Smooth muscle cell (in vitro differentiated cells): ENCODE measurements around the gene FERMT3. TPM values are rescaled to one million over a fixed set of nuclear protein-coding genes. Genes with fewer than 3 reads are reported as not detected.

ENCODE experiments used
- DNase-seq: peaks from one replicate; lab custom pipeline; 2025; ENCODE audit not compliant: unreplicated experiment; lab: John Stamatoyannopoulos, UW
- H2AFZ ChIP-seq: fragments of 200-600 bp; sonication (generic); 2 replicates; pipeline ENCODE4 v1.6.0; 2016; ENCODE audit warnings: antibody characterized with exemption, low read depth, mild to moderate bottlenecking
- H3F3A ChIP-seq: fragments of 200-600 bp; sonication (generic); 2 replicates; pipeline ENCODE4 v1.6.0; 2017; ENCODE audit warnings: antibody characterized with exemption, low read depth
- H3K27ac ChIP-seq: fragments of 200-600 bp; sonication (generic); 2 replicates; pipeline ENCODE4 v1.5.1; 2016; ENCODE audit warnings: low read depth, mild to moderate bottlenecking
- H3K27me3 ChIP-seq: fragments of 200-600 bp; sonication (generic); 2 replicates; pipeline ENCODE4 v1.6.1; 2016; ENCODE audit warnings: low read depth, mild to moderate bottlenecking
- H3K36me3 ChIP-seq: fragments of 200-600 bp; sonication (generic); 2 replicates; pipeline ENCODE4 v1.5.1; 2016; ENCODE audit warnings: low read depth
- H3K4me1 ChIP-seq: fragments of 200-600 bp; sonication (generic); 2 replicates; pipeline ENCODE4 v1.5.1; 2016; ENCODE audit warnings: low read depth
- H3K4me2 ChIP-seq: fragments of 200-600 bp; sonication (generic); 2 replicates; pipeline ENCODE4 v1.6.0; 2016; ENCODE audit warnings: mild to moderate bottlenecking
- H3K4me3 ChIP-seq: fragments of 200-600 bp; sonication (generic); 2 replicates; pipeline ENCODE4 v1.5.1; 2016; ENCODE audit warnings: mild to moderate bottlenecking
- H3K79me2 ChIP-seq: fragments of 200-600 bp; sonication (generic); 2 replicates; pipeline ENCODE4 v1.6.0; 2016; ENCODE audit warnings: low read depth, mild to moderate bottlenecking
- H3K9ac ChIP-seq: fragments of 200-600 bp; sonication (generic); 2 replicates; pipeline ENCODE4 v1.6.0; 2016; ENCODE audit warnings: low read depth
- H3K9me3 ChIP-seq: fragments of 200-600 bp; sonication (generic); replicated peaks from 2 replicates; pipeline ENCODE4 v1.5.1; 2016; ENCODE audit warnings: low read depth
- H4K20me1 ChIP-seq: fragments of 200-600 bp; sonication (generic); 2 replicates; pipeline ENCODE4 v1.6.0; 2016; ENCODE audit warnings: low read depth
- WGBS: methylation state at CpG from one replicate; pipeline ENCODE4 v1.1.7; 2016; ENCODE audit warnings: low lambda C conversion rate; 5-methylcytosine and 5-hydroxymethylcytosine counted together
- polyA plus RNA-seq: library from polyadenylated mRNA; unstranded; fragments of >200 nt; fragmentation: Nextera tagmentation; extraction: Ambion mirVana; gene quantifications from 2 replicates; pipeline ENCODE4 v1.2.1, GENCODE V29; 2016
- total RNA-seq: library from RNA; depleted of rRNA; stranded (reverse); fragments of >200 nt; gene quantifications from 2 replicates; pipeline ENCODE4 v1.2.3, GENCODE V29; 2014
- TF ChIP-seq, protein P1 (sequence below): fragments of 200-600 bp; sonication (generic); IDR thresholded peaks from 2 replicates; pipeline ENCODE4 v1.5.1; 2017; ENCODE audit warnings: borderline replicate concordance, mild to moderate bottlenecking, antibody characterized with exemption; ENCODE audit not compliant: insufficient read depth, poor library complexity, severe bottlenecking

Gene FERMT3
- total and polyA plus RNA-seq, 2 experiments from 2014 or later: 1.2 to 3.7 TPM

DNA sequence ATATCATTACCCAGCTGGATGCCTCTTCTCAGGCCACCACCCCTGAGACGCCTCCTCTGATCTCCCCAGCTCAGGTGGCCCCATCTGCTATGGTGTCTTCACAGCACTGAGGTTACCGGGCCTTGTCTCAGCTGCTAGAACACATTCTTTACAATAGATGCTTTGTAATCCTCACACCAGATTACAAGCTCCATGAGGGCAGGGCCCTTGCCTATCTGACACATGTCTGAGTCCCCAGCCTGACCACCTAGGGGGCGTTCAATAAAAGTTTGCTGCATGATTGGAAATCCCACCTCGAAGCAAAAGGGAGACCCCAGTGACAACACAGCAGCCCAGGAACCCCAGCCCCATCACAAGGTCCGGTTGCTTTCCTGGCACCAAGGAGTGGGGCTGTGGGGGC lies 42.6 kb upstream of the FERMT3 start:
- Histone ChIP-seq H3K36me3 (no peaks in the 10 kb centered on the region), H3K27ac (no peak overlapping the region), H3K4me2 (no peak overlapping the region), H4K20me1 (no peaks in the 10 kb centered on the region), H3K4me3 (no peak overlapping the region), H2AFZ (no peak overlapping the region), H3K9me3 (no peaks in the 10 kb centered on the region), H3K4me1 (peaks cover 12% of the 10 kb centered on the region), H3K27me3 (no peaks in the 10 kb centered on the region), H3F3A (no peaks in the 10 kb centered on the region), H3K79me2 (no peaks in the 10 kb centered on the region), H3K9ac (no peak overlapping the region)
- TF ChIP-seq, protein P1, sequence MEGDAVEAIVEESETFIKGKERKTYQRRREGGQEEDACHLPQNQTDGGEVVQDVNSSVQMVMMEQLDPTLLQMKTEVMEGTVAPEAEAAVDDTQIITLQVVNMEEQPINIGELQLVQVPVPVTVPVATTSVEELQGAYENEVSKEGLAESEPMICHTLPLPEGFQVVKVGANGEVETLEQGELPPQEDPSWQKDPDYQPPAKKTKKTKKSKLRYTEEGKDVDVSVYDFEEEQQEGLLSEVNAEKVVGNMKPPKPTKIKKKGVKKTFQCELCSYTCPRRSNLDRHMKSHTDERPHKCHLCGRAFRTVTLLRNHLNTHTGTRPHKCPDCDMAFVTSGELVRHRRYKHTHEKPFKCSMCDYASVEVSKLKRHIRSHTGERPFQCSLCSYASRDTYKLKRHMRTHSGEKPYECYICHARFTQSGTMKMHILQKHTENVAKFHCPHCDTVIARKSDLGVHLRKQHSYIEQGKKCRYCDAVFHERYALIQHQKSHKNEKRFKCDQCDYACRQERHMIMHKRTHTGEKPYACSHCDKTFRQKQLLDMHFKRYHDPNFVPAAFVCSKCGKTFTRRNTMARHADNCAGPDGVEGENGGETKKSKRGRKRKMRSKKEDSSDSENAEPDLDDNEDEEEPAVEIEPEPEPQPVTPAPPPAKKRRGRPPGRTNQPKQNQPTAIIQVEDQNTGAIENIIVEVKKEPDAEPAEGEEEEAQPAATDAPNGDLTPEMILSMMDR: no peak
- whole genome bisulfite sequencing: 95% methylated on average over 5 of the region's 5 CpGs
- DNase-seq: no peak

DNA sequence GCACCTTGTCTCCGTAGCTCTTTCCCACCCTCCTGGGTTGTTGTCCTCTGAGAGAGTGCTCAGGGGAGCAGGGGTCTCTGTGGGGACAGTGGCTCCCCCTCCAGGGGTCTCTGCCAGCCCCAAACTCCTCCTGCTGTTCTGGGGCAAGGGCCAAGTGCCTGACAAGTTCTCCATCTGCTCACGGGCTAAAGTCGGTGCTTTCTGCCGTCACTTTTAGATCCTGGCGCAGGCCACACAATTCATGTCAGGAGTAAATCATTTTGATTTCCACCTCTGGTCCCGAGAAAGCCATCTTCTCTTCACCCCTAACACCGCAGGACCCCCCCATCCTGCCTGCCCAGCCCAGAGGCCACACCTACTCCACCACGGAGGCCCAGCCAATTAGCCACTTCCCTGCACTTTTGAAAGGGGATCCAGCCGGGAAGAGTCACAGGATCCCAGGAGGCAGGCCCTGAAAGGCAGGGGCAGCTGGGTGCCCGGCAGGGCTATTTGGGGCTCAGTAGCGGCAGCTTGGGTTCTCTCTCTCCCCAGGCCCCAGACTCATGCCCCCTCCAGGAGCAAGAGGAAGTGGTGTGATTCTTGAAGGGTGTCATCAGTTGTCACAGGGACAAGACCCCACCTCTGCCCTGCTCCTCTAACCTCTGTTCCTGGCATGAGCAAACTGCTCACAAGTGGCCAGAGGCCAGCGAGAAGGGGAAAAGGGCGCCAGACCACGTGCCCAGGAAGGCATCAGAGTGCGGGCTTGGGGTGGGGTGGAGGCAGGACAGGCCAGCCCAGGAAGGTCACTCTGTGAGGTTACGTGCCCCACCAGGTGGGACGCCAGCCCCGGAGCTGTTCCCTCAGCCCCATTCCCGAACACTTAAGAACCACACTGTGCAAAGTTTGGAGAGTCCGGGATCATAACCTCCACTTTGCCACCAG lies 41.9 kb upstream of the FERMT3 start:
- no peaks in the 10 kb centered on the region for H3K27me3 ChIP-seq
- no peaks in the 10 kb centered on the region for H3F3A ChIP-seq
- TF ChIP-seq, protein P1: no peak
- no peaks in the 10 kb centered on the region for H3K36me3 ChIP-seq
- no peak overlapping the region for H2AFZ ChIP-seq
- peak overlapping the region; percentile 74 for H3K4me3 ChIP-seq
- no peaks in the 10 kb centered on the region for H3K9me3 ChIP-seq
- H3K79me2 ChIP-seq: no peaks in the 10 kb centered on the region
- no peak for DNase-seq
- H3K4me1 ChIP-seq: peaks cover 12% of the 10 kb centered on the region
- H3K4me2 ChIP-seq: peak overlapping the region; percentile 92
- no peak overlapping the region for H3K9ac ChIP-seq
- WGBS: 75% methylated on average over 20 of the region's 20 CpGs
- H4K20me1 ChIP-seq: no peaks in the 10 kb centered on the region
- H3K27ac ChIP-seq: no peak overlapping the region

DNA sequence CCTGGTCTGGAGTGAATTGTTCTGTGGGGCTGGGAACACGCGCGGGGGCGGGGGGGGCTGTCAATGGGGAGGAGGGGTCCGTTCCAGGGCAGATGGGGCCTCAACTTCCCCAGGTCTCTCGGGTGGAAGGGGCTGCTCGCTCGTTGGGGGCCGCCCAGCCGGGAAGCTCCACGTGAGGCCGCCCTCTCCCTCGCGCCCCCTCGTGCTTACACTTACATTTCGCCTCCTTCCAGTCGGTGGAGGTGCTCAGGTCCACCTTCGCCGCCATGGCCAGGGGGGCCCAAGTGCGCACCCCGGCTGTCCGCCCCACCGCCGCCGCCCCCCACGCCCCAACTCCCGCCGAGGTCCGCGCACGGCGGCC lies 41.1 kb upstream of the FERMT3 start:
- 3% methylated on average over 13 of the region's 32 CpGs for WGBS

More for the DNA sequence above, 41.1 kb upstream of the FERMT3 start:
- H3K4me1 ChIP-seq: peaks cover 12% of the 10 kb centered on the region
- no peak for DNase-seq
- H3K4me3 ChIP-seq: peak overlapping the region; percentile 74
- no peaks in the 10 kb centered on the region for H3K79me2 ChIP-seq
- H4K20me1 ChIP-seq: no peaks in the 10 kb centered on the region
- H2AFZ ChIP-seq: peak overlapping the region; percentile 96
- H3F3A ChIP-seq: no peaks in the 10 kb centered on the region
- H3K9ac ChIP-seq: peak overlapping the region; percentile 15
- no peaks in the 10 kb centered on the region for H3K36me3 ChIP-seq
- H3K9me3 ChIP-seq: no peaks in the 10 kb centered on the region
- peak overlapping the region; percentile 92 for H3K4me2 ChIP-seq
- no peak overlapping the region for H3K27ac ChIP-seq
- no peaks in the 10 kb centered on the region for H3K27me3 ChIP-seq
- TF ChIP-seq, protein P1: no peak
